Caki2 (cell line): ENCODE results near the gene PRR15. TPM values are rescaled to one million over a fixed set of nuclear protein-coding genes. Genes with fewer than 3 reads are reported as not detected.
A peak's percentile ranks its signal among the peaks of the same experiment; 100 is the strongest.

ENCODE experiments used
- DNase-seq: peaks from one replicate; pipeline ENCODE4 v3.0.0-alpha.2; 2015; ENCODE audit warnings: low read depth
- in situ Hi-C: cut with HindIII; loops from 2 replicates; pipeline ENCODE4 v1.10.0; 2016; ENCODE audit warnings: low sequenced_read_pairs, low pct_unique_long_range_greater_than_20kb, mixed read lengths
- total RNA-seq: library from RNA; depleted of rRNA; stranded (reverse); fragments of >200 nt; shearing (Covaris generic); gene quantifications from 2 replicates; pipeline ENCODE4 v1.2.3, GENCODE V29; 2014; ENCODE audit warnings: low replicate concordance

The PRR15 gene
- total RNA-seq, 1 experiment from 2014 or later, result 12.7 TPM

- in situ Hi-C loops, result no loop called here
- no peak for DNase-seq
Observed at GRCh38 chr7:29565634-29565981, 2.0 kb downstream of the PRR15 start.

- DNase-seq, result no peak
- in situ Hi-C loops, result no loop called here
Observed at GRCh38 chr7:29565982-29566746, 2.5 kb downstream of the PRR15 start.

GRCh38 chr7:29567174-29567573 lies 3.5 kb downstream of the PRR15 start:
- in situ Hi-C loops, result no loop called here
- DNase-seq, result peak; percentile 60

GRCh38 chr7:29569648-29570047 lies 6.0 kb downstream of the PRR15 start:
- peak; percentile 35 for DNase-seq
- in situ Hi-C loops, result no loop called here

- in situ Hi-C loops, result no loop called here
- no peak for DNase-seq
Observed at GRCh38 chr7:29572558-29572957, 8.9 kb downstream of the PRR15 start.

GRCh38 chr7:29573567-29573966 lies 9.9 kb downstream of the PRR15 start:
- in situ Hi-C loops, result no loop called here
- no peak for DNase-seq

- in situ Hi-C loops, result no loop called here
- DNase-seq, result no peak
Observed at GRCh38 chr7:29574659-29575058, 11.0 kb downstream of the PRR15 start.

GRCh38 chr7:29587195-29587808 lies 23.7 kb downstream of the PRR15 start:
- in situ Hi-C loops, result no loop called here
- no peak for DNase-seq

- DNase-seq, result no peak
- in situ Hi-C loops, result no loop called here
Observed at GRCh38 chr7:29588212-29588611, 24.6 kb downstream of the PRR15 start.

GRCh38 chr7:29588900-29589696 lies 25.5 kb downstream of the PRR15 start:
- peak; percentile 26 for DNase-seq
- in situ Hi-C loops, result no loop called here

- in situ Hi-C loops, result no loop called here
- DNase-seq, result no peak
Observed at GRCh38 chr7:29592866-29593265, 29.2 kb downstream of the PRR15 start.

- in situ Hi-C loops, result no loop called here
- DNase-seq, result no peak
Observed at GRCh38 chr7:29593459-29593858, 29.8 kb downstream of the PRR15 start.

GRCh38 chr7:29596593-29597178 lies 33.1 kb downstream of the PRR15 start:
- in situ Hi-C loops, result no loop called here

GRCh38 chr7:29597266-29597665 lies 33.6 kb downstream of the PRR15 start:
- in situ Hi-C loops, result no loop called here
- no peak for DNase-seq

More at GRCh38 chr7:29596593-29597178, 33.1 kb downstream of the PRR15 start:
- DNase-seq, result no peak

GRCh38 chr7:29598137-29598536 lies 34.5 kb downstream of the PRR15 start:
- in situ Hi-C loops, result no loop called here
- no peak for DNase-seq

GRCh38 chr7:29598613-29599012 lies 35.0 kb downstream of the PRR15 start:
- in situ Hi-C loops, result no loop called here
- DNase-seq, result no peak

- in situ Hi-C loops, result no loop called here
- DNase-seq, result no peak
Observed at GRCh38 chr7:29599026-29599425, 35.4 kb downstream of the PRR15 start.

GRCh38 chr7:29600661-29601060 lies 37.0 kb downstream of the PRR15 start:
- in situ Hi-C loops, result no loop called here
- no peak for DNase-seq

- in situ Hi-C loops, result no loop called here
- DNase-seq, result no peak
Observed at GRCh38 chr7:29604052-29604451, 40.4 kb downstream of the PRR15 start.
